ENCODE measurements around the gene MASP2. TPM values are rescaled to one million over a fixed set of nuclear protein-coding genes. Genes with fewer than 3 reads are reported as not detected.
"Not testable (repeated sequence)": the region's sequence is repeated elsewhere in the genome, so short reads cannot be mapped to it uniquely, and the experiment has no call there.

MASP2 gene
- polyA plus RNA-seq, 3 donors = 3.2 to 4.0 (median 3.6) TPM

DNA sequence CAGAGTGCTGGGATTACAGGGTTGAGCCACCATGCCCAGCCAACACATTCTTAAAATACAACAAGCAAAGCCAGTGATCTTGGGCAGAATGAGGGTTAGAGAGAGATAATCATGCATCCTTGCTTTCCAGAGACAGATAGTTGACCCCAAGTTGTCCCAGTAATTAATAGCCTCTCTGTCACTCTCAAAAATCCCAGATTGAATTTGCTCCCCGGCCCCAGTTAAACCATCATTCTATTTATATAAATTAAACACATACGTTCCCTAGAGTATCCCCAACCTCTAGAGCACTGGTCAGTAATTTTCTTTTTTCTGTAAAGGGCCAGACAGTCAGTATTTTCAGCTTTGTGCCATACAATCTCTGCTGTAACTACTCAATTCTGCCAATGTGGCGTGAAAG is 50.9 kb downstream of the MASP2 start:
- no peak for DNase-seq (ENCODE audit: low read depth in 3 of 3, low spot score in 2 of 3)

DNA sequence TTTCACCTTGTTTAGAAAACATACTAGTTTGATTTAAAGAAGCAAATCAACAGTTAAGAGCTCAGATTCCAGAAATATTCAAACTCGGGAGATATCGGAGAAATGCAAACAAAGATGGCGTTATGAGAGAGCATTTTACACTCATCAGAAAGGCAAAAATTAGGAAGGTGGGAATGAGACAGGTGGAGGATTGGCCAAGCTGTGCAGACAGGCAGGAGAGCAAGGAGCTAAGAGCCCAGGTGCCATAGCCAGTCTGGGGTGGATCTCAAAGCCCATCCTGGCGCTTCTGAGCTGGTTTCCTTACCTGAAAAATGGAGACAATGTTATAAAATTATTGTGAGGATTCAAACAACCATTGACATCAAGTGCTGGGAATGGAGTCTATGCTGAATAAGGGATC is 54.2 kb downstream of the MASP2 start:
- no peak for DNase-seq (ENCODE audit: low read depth in 3 of 3, low spot score in 2 of 3)

DNA sequence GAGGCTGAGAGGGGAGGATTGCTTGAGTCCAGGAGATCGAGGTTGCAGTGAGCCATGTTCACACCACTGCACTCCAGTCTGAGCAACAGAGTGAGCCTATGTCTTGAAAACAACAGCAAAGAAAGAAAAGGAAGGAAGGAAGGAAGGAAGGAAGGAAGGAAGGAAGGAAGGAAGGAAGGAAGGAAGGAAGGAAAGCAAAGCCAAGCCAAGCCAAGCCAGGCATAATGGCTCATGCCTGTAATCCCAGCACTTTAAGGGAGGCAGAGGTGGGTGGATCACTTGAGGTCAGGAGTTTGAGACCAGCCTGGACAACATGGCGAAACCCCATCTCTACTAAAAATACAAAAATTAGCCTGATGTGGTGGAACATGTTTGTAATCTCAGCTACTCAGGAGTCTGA is 55.0 kb downstream of the MASP2 start:
- not testable (repeated sequence) for DNase-seq (ENCODE audit: low read depth in 3 of 3, low spot score in 2 of 3)

DNA sequence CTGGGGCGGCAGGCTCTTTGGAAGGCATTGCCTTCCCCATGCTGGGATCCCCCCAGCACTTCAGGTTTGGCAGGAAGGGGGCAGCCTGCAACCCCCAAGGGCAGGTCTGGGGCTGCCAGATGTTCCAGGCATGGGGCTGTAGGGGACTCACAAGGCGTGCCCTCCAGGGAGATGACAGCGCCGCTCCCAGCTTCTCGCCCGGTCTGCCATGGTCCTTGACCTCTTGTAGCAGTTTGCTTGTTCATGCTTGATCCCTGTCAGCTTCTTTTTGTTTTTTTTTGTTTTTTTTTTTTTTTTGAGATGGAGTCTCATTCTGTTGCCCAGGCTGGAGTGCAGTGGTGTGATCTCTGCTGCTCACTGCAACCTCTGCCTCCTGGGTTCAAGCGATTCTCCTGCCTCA is 56.2 kb downstream of the MASP2 start:
- no peak for DNase-seq (ENCODE audit: low read depth in 3 of 3, low spot score in 2 of 3)

DNA sequence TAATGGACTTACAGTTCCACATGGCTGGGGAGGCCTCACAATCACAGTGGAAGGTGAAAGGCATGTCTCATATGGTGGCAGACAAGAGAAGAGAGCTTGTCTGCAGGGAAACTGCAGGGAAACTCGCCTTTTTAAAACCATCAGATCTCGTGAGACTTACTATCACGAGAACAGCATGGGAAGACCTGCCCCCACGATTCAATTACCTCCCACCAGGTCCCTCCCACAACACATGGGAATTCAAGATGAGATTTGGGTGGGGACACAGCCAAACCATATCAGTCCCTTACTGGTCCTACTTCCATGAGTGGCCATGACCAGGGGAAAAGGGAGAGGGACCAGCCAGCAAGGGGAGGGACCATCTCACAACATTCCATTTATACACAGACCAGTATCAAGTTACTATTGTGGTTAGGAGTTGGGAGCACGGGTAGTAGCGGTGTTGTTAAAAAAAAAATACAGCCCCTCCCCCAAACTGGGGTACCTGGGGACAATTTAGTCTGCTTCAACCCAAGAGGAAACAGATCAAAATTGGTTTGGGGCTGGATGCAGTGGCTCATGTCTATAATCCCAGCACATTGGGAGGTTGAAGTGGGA is 57.0 kb downstream of the MASP2 start:
- DNase-seq (ENCODE audit: low read depth in 3 of 3, low spot score in 2 of 3) = not testable (repeated sequence)

DNA sequence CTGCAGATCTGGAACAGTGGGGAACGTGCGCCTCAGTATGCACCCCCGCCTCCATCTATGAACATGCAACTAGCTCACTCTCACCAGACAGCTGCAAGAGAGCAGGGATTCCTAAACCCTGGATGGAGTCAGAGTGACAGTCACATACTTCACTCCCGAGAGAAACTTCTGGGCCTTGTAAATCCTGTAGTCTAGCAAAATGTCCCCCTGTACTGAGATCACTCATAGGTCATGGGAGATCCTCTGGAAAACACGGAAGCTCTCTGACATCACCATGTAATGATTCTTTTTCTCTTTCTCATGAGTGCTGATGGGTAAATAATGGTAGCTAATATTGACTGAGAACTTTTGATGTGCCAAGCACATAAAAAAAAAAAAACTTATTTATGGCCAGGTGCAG is 57.9 kb downstream of the MASP2 start:
- no peak for DNase-seq (ENCODE audit: low read depth in 3 of 3, low spot score in 2 of 3)

DNA sequence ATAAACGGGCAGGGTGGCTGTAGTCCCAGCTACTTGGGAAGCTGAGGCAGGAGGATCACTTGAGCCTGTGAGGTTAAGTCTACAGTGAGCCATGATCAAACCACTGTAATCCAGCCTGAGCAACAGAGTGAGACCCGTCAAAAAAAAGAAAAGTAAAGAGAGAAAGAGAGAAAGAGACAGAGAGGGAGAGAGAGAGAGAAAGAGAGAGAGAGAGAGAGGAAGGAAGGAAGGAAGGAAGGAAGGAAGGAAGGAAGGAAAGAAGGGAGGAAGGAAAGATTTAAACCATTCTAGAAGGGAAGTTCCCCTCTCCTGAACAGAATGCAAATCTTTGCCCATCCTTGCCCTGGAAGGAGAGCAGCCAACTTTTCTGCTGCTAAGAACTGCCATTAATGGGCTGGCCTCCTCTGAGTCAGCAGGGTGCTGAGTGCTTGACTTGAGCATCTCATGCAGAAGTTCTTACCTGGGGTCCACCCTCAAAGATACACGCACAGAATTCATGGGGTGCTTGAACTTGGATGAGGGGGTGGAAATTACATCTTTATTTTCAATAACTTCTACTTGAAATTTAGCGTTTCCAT is 59.1 kb downstream of the MASP2 start:
- DNase-seq (ENCODE audit: low read depth in 3 of 3, low spot score in 2 of 3) = no peak

DNA sequence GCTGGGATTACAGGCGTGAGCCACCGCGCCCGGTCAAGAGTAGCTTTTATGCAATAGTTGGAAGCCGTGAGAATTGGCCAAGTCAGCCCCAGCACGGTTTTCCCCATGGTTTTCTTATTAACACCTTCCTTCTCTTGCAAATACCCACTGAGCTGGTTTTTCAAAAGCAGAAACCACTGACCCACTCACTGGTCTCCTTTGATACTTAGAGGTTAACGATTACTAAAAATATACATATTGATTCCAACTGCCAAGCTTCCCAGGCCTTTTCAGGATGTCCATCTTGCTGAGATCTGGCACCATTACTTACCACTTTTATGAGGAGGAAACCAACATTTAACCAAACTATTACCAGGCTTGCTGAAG is 60.5 kb downstream of the MASP2 start:
- DNase-seq (ENCODE audit: low read depth in 3 of 3, low spot score in 2 of 3) = no peak

DNA sequence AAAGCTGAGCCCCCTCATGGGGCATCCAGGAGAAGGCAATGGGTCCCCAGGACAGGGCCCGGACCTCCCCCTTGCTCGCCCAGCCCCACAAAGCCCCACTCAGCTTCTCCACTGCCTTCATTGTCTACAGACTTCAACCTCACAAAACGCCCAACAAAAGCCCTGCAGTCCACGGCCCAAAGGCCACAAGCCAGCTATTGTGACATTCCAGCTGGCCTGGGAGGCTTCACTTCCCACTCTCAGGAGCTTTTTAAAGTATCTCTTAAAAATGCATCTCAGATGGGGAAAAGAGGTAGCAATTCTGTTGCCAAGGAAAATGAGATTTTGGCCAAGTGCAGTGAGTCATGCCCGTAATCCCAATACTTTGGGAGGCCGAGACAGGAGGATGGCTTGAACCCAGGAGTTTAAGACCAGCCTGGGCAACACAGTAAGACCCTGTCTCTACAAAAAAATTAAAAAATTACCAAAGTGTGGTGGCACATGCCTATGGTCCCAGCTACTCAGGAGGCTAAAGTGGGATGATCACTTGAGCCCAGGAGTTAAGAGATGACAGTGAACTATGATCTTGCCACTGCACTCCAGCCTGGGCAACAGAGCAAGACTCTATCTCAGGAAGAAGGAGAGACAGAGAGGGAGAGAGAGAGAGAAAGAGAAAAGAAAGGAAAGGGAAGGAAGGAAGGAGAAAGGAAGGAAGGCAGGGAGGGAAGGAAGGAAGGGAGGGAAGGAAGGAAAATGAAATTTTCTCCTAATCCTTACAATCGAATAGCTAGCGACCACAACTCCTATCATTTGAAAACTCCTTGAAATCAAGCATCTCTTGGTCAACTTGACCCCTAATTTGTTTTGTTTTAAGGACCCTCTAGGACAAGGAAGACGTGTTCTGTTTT is 66.0 kb downstream of the MASP2 start:
- DNase-seq (ENCODE audit: low read depth in 3 of 3, low spot score in 2 of 3) = no peak

DNA sequence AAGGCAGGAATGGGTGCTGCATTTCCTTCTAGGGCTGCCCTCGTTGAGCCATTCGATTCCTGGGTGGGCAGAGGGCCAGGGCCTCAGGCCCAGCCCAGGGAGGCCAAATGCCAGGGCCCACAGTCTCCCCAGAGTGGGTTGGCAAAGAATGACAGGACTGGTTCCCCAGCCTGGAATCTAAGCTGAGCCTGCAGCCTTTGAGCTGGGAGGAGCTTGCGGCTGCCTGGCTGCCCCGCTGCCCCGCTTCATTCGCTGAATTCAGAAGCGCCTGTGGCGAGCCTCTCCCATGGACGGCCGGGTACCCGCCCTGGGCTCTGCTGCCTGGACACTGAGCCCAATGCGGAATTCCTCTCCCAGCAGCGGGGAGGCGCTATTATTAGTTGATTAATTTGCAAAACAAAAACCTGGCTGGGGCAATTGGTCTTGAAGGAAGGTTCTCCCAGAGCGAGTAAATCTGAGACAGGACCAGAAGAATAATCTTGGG is 66.9 kb downstream of the MASP2 start:
- DNase-seq (ENCODE audit: low read depth in 3 of 3, low spot score in 2 of 3) = no peak

DNA sequence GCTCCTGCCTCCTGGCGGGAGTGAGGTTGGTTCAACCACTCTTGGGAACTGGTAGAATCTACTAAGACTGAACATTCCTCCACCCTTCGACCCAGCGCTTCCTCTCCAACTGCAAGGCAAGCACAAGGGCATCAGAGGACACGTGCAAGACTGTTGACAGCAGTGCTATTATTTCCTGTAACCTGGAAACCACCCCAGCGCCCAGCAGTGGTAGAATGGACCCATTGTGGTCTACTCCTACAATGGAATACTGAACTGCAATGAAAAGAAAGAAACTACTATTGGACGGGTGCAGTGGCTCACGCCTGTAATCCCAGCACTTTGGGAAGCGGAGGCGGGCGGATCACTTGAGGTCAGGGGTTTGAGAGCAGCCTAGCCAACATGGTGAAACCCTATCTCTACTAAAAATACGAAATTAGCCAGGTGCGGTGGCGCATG is 67.5 kb downstream of the MASP2 start:
- no peak for DNase-seq (ENCODE audit: low read depth in 3 of 3, low spot score in 2 of 3)

DNA sequence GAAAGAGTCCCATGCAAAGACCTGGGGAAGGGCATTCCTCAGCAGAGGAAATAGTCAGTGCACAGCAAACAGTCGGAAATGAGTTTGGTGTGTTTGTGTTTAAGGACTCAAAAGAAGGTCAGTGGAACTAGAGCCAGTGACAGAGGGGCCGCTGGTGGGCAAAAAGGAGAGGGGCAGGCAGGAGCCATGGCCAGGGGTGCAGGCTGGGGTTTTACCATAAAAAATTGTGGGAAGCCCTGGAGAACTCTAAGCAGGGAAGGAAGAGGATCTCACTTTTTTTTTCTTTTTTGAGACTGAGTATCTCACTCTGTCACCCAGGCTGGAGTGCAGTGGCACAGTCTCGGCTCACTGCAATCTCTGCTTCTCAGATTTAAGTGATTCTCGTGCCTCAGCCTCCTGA is 68.3 kb downstream of the MASP2 start:
- DNase-seq (ENCODE audit: low read depth in 3 of 3, low spot score in 2 of 3) = no peak

Other genes with a start within 250 kb of the MASP2 start
- gene TARDBP, start 34.6 kb downstream of the MASP2 start, polyA plus RNA-seq (ENCODE audit: insufficient read length in 3 of 3) = 100 to 1,000 TPM; 331 to 348 (median 336) TPM
- gene SRM, start 12.8 kb upstream of the MASP2 start, polyA plus RNA-seq (ENCODE audit: insufficient read length in 3 of 3) = 10 to 100 TPM; 35.5 to 42.7 (median 41.6) TPM
- 10 to 100 TPM; 78.4 to 84.8 (median 82.7) TPM for gene EXOSC10, start 52.6 kb upstream of the MASP2 start, polyA plus RNA-seq (ENCODE audit: insufficient read length in 3 of 3)
- under 1 TPM in 2 of 3 donors, not detected in 1; 0.06 to 0.12 TPM for gene ANGPTL7, start 142.1 kb upstream of the MASP2 start, polyA plus RNA-seq (ENCODE audit: insufficient read length in 3 of 3)
- 10 to 100 TPM; 39.8 to 41.6 (median 40.9) TPM for gene MTOR, start 215.3 kb upstream of the MASP2 start, polyA plus RNA-seq (ENCODE audit: insufficient read length in 3 of 3)
- gene UBIAD1, start 226.0 kb upstream of the MASP2 start, polyA plus RNA-seq (ENCODE audit: insufficient read length in 3 of 3) = 10 to 100 TPM; 16.1 to 17.7 (median 16.1) TPM

Data from right renal cortex interstitium (tissue), 3 donors.